Fibroblast of skin of right quadriceps (primary cell): ENCODE measurements around the gene ZFYVE9.
"Not testable (repeated sequence)": the region's sequence is repeated elsewhere in the genome, so short reads cannot be mapped to it uniquely, and the experiment has no call there.

ENCODE experiments used
- DNase-seq: peaks from one replicate; pipeline ENCODE4 v3.0.0-alpha.2; 2013

Gene ZFYVE9, protein sequence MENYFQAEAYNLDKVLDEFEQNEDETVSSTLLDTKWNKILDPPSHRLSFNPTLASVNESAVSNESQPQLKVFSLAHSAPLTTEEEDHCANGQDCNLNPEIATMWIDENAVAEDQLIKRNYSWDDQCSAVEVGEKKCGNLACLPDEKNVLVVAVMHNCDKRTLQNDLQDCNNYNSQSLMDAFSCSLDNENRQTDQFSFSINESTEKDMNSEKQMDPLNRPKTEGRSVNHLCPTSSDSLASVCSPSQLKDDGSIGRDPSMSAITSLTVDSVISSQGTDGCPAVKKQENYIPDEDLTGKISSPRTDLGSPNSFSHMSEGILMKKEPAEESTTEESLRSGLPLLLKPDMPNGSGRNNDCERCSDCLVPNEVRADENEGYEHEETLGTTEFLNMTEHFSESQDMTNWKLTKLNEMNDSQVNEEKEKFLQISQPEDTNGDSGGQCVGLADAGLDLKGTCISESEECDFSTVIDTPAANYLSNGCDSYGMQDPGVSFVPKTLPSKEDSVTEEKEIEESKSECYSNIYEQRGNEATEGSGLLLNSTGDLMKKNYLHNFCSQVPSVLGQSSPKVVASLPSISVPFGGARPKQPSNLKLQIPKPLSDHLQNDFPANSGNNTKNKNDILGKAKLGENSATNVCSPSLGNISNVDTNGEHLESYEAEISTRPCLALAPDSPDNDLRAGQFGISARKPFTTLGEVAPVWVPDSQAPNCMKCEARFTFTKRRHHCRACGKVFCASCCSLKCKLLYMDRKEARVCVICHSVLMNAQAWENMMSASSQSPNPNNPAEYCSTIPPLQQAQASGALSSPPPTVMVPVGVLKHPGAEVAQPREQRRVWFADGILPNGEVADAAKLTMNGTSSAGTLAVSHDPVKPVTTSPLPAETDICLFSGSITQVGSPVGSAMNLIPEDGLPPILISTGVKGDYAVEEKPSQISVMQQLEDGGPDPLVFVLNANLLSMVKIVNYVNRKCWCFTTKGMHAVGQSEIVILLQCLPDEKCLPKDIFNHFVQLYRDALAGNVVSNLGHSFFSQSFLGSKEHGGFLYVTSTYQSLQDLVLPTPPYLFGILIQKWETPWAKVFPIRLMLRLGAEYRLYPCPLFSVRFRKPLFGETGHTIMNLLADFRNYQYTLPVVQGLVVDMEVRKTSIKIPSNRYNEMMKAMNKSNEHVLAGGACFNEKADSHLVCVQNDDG (N-terminal part only)

DNA sequence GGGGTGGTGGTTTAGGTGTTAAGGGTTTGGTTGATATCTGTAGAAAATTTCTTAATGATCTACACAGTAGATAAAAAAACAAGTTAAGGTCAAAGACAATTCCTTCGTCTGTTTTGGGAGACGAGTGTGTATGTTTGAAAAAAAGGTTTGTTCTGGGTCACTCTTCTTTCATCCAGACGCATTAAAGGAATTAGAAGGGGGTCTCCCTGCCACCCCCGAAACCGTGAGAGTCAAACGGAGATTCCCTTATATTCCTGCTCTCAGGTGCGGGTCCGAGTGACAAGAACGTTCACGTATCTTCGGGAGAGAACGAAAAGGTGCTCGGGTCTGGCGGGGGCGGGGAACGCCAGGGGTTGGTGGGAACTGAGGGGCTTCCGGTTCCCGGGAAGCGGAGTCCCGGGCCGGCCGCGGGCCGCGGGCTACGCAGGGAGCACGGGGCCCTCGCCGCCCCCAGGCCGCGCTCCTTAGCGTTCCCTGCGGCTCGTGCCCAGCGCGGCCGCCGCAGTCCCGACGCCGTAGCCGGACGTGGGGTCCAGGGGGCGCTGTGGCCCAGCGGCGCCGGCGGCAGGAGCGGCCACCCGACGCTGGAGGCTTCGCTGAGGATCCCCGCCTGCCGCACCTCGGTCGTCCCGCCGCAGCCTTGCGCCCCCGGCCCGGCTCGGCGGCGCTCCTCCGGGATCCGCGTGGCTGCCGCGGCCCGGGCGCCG, at the start of gene ZFYVE9:
TSS of gene ZFYVE9 (plus strand) at position 577 of the 707 bp plus-strand sequence. CDS start 91,118 bp downstream, outside the sequence.
- DNase-seq = peak; percentile 81

DNA sequence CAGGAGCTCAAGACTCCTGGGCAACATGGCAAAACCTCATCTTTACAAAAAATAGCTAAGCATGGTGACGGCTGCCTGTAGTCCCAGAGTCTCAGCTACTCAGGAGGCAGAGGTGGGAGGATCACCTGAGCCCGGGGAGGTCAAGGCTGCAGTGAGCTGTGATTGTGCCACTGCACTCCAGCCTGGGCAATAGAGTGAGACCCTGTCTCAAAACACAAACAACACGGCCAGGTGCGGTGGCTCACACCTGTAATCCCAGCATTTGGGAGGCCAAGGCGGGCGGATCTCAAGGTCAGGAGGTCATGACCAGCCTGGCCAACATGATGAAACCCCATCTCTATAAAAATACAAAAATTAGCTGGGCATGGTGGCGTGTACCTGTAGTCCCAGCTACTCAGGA, 47.6 kb upstream of the ZFYVE9 start:
- not testable (repeated sequence) for DNase-seq

DNA sequence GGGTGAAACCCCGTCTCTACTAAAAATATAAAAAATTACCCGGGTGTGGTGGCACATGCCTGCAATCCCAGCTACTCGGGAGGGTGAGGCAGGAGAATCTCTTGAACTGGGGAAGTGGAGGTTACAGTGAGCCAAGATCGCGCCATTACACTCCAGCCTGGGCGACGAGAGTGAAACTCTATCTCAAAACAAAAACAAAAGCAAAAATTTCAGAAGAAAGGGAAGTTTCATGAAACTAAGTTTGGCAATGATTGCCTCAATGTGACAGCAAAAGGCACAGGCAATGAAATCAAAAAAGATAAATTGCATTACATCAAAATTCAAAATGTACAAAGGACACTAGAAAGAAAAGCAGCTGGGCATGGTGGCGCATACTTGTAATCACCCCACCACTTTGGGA, 45.7 kb upstream of the ZFYVE9 start:
- DNase-seq = no peak

DNA sequence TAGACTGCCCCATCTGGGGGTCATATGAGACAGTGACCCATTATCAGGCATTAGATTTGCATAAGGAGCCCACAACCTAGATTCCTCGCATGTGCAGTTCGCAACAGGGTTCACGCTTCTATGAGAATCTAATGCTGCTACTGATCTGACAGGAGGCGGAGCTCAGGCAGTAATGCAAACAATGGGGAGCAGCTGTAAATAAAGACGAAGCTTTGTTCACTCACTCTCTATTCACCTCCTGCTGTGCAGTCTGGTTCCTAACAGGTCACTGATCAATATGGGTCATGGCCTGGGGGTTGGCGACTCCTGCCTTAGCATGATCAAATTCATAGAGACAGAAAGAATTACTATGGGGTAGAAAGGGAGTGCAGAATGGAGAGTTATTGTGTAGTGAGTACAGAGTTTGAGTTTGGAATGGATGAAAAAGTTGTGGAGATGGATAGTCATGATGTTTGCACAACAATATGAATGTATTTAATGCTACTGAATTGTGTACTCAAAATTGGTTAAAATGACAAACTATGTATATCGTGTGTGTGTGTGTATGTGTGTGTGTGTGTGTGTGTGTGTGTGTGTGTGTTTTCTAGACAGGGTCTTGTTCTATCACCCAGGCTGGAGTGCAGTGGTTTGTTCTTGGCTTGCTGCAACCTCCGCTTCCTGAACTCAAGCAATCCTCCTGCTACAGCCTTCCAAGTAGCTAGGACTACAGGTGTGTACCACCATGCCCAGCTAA, 43.6 kb upstream of the ZFYVE9 start:
- no peak for DNase-seq

DNA sequence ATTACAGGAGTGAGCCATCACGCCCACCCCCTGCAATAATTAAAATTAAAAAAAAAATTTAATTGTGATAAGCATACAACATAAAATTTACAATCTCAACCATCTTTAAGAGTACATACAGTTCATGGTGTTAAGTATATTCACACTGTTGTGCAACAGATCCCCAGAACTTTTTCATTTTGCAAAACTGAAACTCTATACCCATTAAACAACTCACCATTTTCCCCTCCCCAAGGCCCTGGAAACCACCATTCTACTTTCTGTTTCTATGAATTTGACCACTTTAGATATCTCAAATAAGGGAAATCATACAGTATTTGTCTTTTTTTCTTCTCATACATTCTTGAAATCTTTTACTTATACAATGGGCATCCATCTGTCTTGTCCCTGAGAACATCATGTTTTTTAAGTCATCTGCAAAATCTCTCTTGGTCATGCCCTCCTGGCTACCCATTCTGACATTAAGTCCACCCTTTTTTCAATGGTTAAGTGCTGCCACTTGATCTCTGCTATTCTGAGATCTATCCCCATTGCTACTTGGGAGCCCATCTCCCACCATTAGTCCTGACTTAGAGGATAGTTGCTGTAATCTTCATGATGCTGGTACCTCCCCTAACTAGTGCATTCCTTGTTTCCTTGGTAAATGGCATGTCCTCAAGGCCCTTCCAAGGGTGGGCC, 39.4 kb upstream of the ZFYVE9 start:
- no peak for DNase-seq

DNA sequence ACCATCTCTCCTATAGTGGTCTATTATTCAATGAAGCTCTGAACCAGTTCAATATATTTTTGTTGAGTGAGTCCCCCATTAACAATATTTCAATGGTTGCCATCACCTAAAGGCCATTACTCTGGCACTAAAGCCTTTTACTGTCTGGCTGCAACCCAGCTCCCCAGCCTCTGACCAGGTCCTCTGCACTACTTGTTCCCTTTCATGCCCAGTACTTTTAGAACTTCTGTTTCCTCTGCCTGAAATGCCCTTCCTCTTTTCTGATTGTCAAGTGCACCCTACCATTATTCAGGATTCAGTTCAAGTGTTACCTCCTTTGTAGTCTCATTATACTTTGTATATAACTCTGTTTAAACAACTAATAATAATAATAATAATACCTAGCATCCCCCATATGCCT, 30.4 kb upstream of the ZFYVE9 start:
- no peak for DNase-seq

DNA sequence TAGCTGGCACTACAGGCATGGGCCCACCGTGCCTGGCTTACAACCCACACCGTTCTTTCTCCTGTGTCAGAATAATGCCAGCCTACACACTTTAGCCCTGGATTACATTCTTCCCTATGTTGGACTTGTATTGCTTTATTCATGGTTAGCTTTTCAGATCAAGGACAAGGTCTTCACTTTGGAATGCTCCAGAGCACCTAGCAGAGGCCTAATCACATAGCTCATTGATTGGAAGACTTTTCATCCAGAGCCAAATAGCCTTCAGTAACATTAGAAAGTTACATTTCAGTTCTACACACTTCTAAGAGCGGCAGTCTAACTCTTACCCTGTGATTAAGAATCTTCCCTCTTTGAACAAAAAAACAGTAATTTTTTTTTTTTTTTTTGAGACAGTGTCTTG, 29.4 kb upstream of the ZFYVE9 start:
- DNase-seq = no peak

DNA sequence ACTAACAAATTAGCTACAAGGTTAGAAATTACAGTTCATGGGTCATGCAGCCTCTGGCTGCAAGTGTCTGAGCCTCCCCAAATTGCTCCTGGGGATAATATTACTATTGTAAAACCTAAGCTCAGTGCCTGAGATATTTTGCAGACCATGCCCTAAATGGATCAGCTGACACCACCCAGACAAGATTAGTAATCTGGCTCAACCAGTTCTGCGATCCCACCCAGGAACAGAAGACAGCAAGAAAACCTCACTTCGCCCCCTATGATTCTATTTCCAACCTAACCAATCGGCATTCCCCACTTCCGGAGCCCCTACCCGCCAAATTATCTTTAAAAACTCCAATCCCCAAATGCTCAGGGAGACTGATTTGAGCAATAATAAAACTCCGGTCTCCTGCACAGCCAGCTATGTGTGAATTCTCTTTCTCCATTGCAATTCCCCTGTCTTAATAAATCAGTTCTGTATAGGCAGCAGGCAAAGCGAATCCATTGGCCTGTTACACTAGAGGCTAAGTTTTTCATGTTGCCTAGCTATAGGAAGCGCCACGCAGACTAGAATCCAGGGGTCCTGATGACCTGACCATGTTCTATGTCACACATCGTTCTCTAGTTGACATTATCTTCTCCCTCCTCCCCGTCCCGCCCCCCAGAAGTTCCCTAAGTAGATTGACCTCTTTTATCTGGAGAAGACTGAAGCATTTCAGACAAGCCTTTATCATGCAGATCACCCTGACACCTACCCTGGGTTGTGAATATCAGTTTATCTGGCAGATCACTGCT, 22.4 kb upstream of the ZFYVE9 start:
- no peak for DNase-seq

DNA sequence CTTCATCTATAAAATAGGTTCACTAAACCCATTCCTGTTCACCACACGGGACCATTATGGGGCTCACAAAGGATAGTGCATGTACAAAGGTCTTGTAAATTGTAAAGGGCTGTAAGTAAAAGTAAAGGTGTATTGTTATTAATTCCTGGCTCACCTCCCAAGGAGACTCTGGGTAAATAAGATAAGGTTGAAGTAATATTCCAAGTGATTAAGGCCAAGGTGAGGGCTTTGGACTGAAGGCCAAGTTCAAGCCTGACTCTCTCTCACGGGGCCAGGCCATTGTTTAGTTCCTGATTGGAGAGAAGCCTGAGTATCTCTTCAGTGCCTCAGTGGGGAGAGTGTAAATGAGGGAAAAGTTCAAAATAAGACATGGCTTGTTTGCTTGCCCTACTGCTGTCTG, 19.5 kb upstream of the ZFYVE9 start:
- no peak for DNase-seq

DNA sequence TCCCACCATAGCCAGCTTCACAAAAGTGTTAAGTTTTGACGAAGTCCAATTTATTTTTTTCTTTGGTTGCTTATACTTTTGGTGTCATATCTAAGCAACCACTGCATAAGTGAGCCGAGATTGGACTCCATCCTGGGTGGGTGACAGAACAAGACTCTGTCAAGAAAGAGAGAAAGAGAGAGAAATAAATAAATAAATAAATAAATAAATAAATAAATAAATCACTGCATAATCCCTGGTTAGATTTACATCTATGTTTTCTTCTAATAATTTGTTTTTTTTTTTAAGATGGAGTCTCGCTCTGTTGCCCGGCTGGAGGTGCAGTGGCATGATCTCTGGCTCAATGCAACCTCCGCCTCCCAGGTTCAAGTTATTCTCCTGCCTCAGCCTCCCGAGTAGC, 18.3 kb upstream of the ZFYVE9 start:
- no peak for DNase-seq

DNA sequence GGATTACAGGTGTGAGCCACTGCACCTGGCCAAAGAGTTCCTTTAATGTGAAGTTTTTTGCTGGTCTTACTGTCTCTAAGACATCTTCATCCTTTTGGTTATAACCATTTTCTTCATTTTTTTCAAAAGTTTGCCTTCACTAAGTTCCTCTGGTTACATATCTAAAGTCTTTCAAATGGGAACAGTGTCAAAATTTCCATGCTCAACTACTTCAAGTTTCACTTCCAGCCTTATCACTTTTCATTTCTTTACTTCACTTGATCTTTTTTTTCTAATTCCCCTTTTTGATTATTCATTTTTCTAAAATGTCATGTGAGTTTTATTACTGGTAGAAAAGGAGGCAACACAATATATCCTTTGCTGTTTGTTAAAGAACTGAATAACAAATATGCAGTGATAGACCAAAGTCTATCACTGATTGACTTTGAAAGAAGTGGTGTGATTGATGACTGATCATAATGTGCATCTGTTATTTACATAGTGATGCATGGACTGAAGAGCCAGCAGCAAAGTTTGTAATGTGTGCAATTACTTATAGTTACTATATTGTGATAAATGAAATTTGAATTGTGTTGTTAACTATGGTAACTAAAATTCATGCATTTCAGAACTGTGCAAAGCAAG, 16.0 kb upstream of the ZFYVE9 start:
- DNase-seq = no peak

DNA sequence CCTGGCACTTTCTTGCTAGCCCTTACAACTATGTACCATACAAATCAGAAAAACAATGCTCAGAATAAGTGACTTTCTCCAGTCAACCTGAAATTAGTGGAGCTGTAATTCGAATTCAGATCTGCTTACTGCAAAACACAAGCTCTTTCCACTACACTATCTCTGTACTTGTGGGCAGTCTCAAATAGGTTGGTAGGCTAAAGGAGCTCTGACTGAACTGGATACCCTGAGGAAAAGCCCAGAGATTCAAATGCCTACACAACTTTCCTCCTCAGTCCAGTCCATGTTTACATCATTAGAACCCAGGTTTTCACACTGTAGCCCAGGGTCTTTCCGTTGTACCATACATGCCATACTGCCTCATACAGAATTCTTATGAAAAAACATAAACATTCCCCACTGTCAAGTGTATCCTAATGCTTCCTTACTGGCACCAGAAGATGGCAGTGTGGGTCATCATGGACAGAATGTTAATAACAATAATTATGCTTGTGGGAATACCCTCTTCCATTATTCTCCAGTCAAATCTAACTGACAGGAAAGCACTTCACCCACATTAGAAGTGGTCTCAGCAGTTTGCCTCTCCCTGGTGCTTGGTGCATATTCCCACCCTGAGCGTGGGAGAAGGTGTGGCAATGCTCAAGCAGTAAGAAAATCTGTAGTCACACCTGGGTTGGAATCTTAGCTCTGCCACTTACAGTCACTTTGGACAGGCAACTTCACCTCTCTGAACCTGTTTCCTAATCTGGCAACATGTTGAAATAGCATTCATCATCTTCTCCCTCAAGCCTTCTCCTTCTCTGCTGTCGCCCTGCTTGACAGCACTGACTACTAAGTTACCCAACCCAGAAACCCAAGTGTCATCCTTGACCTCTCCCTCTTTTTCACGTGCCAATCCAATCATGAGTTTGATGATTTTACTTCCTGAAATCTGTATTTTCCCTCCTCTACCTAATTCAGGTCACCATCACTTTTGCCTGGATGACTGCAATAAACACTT, 14.4 kb upstream of the ZFYVE9 start:
- peak; percentile 59 for DNase-seq

DNA sequence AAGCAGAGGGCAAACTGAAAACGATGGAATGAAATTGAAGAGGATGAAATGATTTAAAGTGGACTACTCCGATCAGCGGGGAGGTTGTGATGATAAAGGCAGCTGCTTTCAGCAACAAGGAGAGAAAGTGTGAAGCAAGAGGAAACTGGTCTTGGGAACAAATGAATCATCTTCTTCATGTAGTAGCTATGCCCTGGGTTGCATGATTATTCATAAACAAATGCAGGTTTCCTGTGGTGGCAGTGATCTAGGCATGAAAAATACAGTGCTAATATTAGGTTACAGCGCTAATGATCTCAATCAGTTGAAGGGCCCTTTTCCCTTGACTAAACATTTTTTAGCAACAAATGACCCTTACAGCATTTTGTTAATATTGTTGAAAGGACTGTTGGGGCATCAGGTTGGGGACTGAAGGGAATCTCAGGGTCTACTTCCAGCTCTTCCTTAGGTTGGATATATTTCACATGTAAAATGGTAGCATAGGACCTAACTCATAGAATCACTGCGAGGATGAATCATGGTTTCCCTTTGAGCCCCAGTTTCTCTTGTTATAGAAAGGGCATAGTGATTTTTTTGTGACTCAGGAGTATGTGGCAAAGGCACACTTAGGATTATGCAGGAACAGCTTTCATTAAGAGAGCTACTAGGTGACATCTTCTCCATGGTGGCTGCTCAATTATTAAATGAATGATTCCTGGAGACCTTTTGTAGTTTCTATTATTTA, 1.9 kb upstream of the ZFYVE9 start:
- peak; percentile 79 for DNase-seq

DNA sequence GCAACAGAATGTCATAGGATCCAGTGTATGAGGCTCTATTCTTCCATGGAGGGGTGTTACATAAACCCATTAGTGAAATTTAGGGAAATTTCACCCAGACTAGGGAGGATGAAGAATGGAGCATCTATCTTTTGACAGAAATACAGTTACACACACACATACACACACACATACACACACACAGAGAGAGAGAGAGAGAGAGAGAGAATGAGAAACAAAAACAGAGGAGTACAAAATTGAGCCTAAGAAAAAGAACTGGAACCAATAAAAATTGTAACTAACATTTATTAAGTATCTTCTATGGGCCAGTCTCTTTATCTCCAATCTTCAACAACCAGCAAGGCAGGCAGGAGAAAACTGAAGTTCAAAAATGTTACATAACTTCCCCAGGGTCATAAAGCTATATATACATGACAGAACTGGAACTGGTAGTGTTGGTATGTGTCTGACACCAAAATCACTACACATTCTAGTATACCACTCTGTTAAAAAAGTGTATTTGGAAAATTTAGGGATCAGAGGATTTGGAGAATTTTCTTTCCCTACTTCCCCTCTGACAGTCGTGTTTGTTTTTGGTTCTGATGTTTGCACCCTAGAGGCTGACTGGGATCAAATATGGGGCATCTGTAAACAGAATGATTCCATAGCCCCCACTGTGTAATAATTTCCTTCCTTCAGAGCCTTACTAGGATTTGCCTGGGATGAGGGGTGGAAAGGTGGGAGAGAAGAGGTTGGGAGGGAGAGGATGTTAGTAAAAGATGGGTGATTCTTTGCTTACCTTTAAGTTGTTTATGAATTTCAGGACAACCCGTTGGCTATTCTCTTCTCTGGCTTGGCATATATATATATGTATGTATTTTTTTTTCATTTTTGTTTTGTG, 1.0 kb upstream of the ZFYVE9 start:
- no peak for DNase-seq

DNA sequence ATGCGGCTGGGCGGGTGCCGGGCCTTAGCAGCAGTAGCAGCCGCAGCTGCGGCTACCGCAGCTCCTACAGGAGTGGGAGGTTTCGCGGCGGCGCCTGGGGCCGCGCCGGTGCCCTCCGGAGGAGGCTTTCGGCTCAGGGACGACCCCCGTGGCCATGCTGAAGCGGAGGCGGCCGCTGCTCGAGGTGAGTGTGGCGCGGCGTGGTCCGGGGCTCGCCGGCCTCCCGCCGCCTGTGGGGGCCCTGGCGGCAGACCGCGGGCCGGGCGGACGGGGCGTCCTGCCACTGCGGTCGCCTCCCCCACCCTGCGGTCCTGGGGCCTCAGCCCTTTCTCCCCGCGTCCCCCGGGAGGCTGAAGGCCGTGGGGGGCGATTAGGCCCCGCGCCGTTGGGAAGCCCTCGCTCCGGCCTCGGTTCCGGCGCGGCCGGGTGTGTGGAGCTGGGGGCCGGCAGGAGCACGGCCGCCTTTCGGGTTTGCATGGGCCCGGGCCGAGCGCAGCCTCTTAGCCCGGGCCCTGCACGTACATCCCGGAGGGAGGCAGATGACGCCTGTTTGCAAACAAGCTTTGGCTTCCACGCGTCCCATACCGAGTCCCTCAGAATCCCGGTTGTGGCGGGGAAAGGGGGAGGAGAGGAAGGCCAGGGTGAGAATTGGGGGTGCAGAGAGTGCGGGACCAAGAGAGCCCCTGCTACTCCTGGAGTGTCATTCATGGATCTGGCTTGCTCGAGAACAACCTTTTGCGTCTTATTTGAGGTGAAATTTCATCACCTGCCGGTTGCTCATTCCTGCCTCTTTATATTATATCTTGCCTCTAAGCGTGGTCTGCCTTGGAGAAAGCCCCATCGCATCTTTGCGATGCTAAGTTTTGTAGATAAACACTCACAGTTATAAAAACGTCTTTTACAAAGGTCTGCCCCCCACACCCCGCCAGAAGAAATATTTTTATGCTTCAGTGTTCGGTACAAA, 613 bp downstream of the ZFYVE9 start:
- DNase-seq = peak; percentile 54

DNA sequence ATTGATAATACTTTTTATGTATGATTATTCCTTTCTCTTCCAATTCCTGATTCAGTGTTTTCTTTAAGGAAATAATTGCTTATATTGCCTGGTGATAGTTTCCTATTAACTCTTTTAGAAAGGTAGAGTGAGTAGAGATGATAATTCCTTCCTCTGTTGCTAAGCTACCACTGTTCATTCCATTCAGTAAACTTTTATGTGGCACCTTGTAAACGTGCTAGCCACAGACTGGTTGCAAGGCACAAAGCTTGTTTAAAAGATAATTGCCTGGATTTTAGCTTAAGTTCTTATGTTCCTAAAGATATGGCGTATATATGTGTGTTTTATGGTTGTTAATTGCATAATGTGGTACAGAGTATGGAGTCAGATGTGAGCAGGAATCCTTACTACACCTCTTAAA, 3.2 kb downstream of the ZFYVE9 start:
- DNase-seq = no peak
